ENCODE measurements around the gene WDFY2.
A peak's percentile ranks its signal among the peaks of the same experiment; 100 is the strongest.

WDFY2 gene

GRCh38 chr13:51804295-51805172 is 220.3 kb downstream of the WDFY2 start:
- DNase-seq, result peak; percentile 53 to 55

DNA sequence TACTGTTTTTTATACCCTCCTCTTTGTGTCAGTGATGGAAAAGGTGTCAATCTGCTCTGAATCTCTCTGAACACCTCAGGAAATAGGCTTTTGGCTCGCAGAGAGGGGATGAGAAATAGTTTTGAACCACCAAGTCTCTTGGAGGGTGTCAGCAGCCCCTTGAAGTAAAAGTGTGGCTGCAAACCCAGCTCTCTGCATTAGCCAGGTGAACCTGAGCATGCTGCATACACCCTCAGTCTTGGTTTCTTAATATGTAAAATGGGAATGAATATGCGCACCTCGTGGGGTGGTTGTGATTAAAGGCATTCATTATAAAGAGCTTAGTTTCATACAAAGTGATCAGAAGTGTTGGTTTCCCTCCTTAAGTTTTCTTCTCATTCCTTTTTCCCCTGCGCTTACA is 221.1 kb downstream of the WDFY2 start:
- no peak for DNase-seq

DNA sequence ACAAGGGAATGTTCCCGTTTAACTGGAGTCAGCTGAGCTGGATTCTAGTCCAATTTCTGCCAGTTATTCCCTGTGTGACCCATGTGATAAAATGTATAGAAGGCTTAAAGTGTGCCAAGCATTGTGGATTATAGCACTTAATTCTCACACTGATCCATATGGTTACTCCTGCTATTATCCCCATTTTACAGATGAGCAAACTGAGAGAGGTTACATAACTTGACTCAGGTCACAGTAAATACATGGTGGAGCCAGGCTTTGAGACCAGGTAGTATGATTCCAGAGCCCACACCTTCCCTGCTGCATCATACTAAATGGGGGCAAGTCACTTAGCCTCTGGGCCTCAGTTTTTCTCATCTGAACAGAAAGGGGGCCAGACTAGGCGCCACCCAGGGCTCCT is 221.7 kb downstream of the WDFY2 start:
- no peak for DNase-seq

GRCh38 chr13:51806566-51806965 is 222.3 kb downstream of the WDFY2 start:
- DNase-seq, result peak in 1 of 2 donors; percentile 29

GRCh38 chr13:51807041-51807440 is 222.8 kb downstream of the WDFY2 start:
- DNase-seq, result no peak

DNA sequence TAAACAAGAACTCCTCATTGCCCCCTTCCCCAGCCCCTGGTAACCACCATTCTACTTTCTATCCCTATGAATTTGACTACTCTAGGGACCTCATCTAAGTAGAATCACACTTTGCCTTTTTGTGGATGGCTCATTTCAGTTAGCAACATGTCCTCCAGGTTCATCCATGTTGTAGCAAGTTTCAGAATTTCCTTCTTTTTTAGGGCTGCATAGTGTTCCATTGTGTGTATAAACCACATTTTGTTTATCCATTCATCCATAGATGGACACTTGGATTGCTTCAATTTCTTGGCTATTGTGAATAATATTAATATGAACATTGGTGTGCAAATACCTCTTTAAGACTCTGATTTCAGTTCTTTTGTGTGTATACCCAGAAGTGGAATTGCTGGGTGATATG is 224.5 kb downstream of the WDFY2 start:
- no peak for DNase-seq

- DNase-seq, result no peak
These were observed 226.8 kb downstream of the WDFY2 start for GRCh38 chr13:51811046-51811445.

- DNase-seq, result no peak
These were observed 227.7 kb downstream of the WDFY2 start for GRCh38 chr13:51811920-51812451.

GRCh38 chr13:51814071-51814470 is 229.8 kb downstream of the WDFY2 start:
- no peak for DNase-seq

GRCh38 chr13:51814825-51815650 is 230.8 kb downstream of the WDFY2 start:
- DNase-seq, result peak; percentile 63 to 78

GRCh38 chr13:51815848-51816247 is 231.6 kb downstream of the WDFY2 start:
- no peak for DNase-seq

GRCh38 chr13:51816604-51817249 is 232.5 kb downstream of the WDFY2 start:
- no peak for DNase-seq
